Measurements from ENCODE around the gene DNAAF5. TPM values are rescaled to one million over a fixed set of nuclear protein-coding genes. Genes with fewer than 3 reads are reported as not detected.

The DNAAF5 gene
- total RNA-seq, 2 experiments from 2014 or later, result 26.8 to 29.5 TPM

DNA sequence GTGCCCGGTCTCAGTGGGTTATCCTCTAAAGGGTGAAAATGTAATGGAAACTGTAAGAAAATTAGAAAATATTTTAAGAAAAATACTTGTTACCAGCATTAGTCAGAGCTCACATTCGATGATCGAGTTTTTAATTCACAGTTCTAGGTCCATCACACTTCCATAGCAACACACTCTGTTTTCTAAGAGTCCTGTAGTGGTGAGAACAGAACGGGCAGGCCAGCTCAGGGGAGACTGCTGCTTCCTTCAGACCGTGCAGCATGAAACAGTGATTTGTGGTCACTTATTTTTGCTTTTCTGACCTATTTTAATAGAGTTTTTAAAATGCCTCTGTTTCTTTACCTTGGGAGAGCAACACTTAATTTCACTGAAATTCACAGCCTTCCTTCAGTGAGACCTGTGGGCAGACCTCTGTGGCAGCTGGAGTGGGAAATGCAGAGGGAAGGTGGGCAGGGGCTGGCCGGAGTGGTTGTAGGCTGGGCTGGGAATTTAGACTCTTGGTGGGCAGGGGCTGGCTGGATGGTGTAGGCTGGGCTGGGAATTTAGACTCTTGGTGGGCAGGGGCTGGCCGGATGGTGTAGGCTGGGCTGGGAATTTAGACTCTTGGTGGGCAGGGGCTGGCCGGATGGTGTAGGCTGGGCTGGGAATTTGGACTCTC lies 107.2 kb downstream of the DNAAF5 start:
- peaks cover 13% of the 10 kb centered on the region for H3K36me3 Mint-ChIP-seq

DNA sequence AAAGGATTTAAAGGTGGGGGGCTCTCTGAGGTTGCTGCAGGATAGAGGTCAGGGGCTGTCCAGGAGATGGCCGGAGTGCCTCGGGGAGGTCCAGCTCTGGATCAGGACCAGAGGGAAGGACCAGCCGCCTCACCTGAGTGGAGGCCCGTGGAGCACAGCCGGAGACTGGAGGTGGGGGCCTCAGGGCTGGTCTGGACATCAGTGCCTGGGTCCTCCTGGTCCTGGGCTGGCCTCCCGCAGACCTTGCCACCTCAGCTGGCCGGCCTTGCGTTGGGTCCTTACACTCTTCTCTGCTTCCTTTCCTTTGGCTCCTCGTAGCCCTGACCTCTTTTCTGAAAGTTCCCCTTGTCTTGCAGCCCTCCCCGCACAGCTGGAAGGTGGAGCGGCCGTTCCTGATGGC lies 107.8 kb downstream of the DNAAF5 start:
- CTCF ChIA-PET, result interaction anchor here (1.2 to 1.3 kb wide), 2 partner anchors 39 to 48 kb away, joined by 3 to 4 read pairs; no protein-coding TSS in a partner anchor
- intact Hi-C loops (cut with micrococcal nuclease), result loop anchor here (5.0 kb wide), 4 partner anchors 47 to 232 kb away; no protein-coding TSS in a partner anchor
- POLR2A ChIA-PET, result no interaction called here
- Mint-ChIP-seq H3K4me1 (ENCODE audit: low read depth) (peaks cover 48% of the 10 kb centered on the region), H3K27ac (no peak overlapping the region), H3K36me3 (peaks cover 18% of the 10 kb centered on the region), H3K27me3 (no peaks in the 10 kb centered on the region), H3K4me3 (no peak overlapping the region), H3K9me3 (no peaks in the 10 kb centered on the region)
- no peak for DNase-seq

More for the DNA sequence above, 107.2 kb downstream of the DNAAF5 start:
- POLR2A ChIA-PET, result interaction anchor here (2.5 kb wide), 1 partner anchor 40 kb away, joined by 9 read pairs; no protein-coding TSS in a partner anchor
- Mint-ChIP-seq H3K4me3 (no peak overlapping the region), H3K27me3 (no peaks in the 10 kb centered on the region), H3K9me3 (no peaks in the 10 kb centered on the region), H3K27ac (no peak overlapping the region), H3K4me1 (ENCODE audit: low read depth) (peaks cover 48% of the 10 kb centered on the region)
- intact Hi-C loops (cut with micrococcal nuclease), result loop anchor here (5.0 kb wide), 4 partner anchors 46 to 231 kb away; no protein-coding TSS in a partner anchor
- CTCF ChIA-PET, result interaction anchor here (1.2 to 1.3 kb wide), 2 partner anchors 40 to 42 kb away, joined by 4 read pairs; partner anchors contain the start of gene GET4
- DNase-seq, result no peak

DNA sequence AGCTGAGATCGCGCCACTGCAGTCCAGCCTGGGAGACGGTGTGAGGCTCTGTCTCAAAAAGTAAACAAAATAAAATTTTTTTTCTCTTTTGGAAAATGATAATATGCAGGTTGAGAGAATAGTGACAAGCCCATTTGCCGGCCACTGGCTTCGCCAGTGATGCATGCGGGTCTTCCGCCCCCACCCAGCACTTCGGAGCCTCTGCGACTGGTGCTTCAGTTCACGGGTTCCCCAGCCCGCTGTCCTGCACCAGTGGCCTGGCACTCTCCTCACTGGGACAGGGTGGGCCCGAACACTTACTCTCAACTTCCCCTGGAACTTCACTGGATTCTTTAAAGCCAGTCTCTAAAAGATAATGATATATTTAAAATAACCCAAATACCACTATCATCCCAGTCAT lies 108.5 kb downstream of the DNAAF5 start:
- Mint-ChIP-seq H3K9me3 (no peaks in the 10 kb centered on the region), H3K27me3 (no peaks in the 10 kb centered on the region), H3K27ac (no peak overlapping the region), H3K4me1 (ENCODE audit: low read depth) (peaks cover 46% of the 10 kb centered on the region), H3K36me3 (peaks cover 21% of the 10 kb centered on the region), H3K4me3 (no peak overlapping the region)
- ChIA-PET POLR2A (no interaction called here), CTCF (interaction anchor here (1.2 to 2.2 kb wide), 2 partner anchors 38 to 49 kb away, joined by 3 to 7 read pairs; no protein-coding TSS in a partner anchor)
- DNase-seq, result no peak
- intact Hi-C loops (cut with micrococcal nuclease), result no loop called here

DNA sequence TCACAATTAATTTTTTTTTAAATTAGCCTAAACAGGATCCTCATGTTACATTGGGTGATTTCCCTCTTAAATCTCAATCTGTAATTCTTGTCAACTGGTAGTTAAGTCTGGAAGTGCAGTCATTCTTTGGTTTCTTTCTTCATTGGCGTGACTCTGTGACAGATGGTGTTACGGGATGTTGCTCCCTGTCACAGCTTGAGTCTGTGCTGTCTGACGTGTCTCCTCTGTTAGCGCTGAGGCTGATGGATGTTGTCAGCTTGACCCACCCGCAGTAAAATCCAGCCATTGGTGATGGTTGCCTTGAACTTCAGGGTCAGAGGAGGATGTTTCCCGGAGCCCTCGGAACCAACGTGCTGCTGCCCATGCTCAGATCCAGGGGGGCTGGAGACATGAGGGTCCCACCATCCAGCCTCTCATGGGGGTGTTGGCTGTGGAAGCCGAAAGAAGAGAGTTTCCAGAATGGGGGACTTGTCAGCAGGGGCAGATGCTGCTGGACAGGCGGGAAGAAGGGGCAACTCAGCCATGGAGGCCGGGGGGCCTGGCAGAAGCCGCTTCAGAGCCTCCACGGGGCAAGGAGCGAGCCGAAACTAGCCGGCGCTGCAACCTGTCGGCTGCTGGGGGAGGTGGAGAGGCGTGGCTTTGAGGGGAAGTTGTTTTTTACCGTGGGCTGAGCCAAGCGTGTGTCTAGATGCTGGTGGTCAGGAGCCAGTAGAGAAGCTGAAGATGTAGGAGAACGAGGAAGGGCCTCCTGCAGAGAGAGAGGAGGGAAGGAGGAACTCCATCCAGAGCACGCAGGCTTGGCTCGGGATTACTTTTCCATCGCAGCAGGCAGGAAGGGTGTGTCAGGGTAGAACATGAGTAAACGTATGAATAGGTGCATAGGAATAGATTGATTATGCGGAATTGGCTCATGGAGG lies 109.2 kb downstream of the DNAAF5 start:
- H3K4me3 Mint-ChIP-seq, result peak overlapping the region; percentile 17

More for the DNA sequence above, 109.2 kb downstream of the DNAAF5 start:
- H3K36me3 Mint-ChIP-seq, result peaks cover 22% of the 10 kb centered on the region
- intact Hi-C loops (cut with micrococcal nuclease), result no loop called here
- H3K9me3 Mint-ChIP-seq, result no peaks in the 10 kb centered on the region
- peaks cover 39% of the 10 kb centered on the region for H3K4me1 Mint-ChIP-seq (ENCODE audit: low read depth)
- POLR2A ChIA-PET, result no interaction called here
- no peak for DNase-seq
- peak overlapping the region; percentile 19 for H3K27ac Mint-ChIP-seq
- no peaks in the 10 kb centered on the region for H3K27me3 Mint-ChIP-seq
- CTCF ChIA-PET, result interaction anchor here (1.2 to 2.2 kb wide), 2 partner anchors 37 to 50 kb away, joined by 3 to 7 read pairs; no protein-coding TSS in a partner anchor

Other genes with a start within 250 kb of the DNAAF5 start
- 1 to 10 TPM; 6.3 to 6.9 TPM for gene PDGFA, start 206.9 kb upstream of the DNAAF5 start, total RNA-seq
- 10 to 100 TPM; 28.0 to 28.2 TPM for gene PRKAR1B, start 582 bp downstream of the DNAAF5 start, total RNA-seq
- gene SUN1, start 105.8 kb downstream of the DNAAF5 start, total RNA-seq, result 10 to 100 TPM; 69.5 to 69.9 TPM
- gene GET4, start 149.9 kb downstream of the DNAAF5 start, total RNA-seq, result 10 to 100 TPM; 22.3 to 27.1 TPM
- gene ADAP1, start 228.0 kb downstream of the DNAAF5 start, total RNA-seq, result 10 to 100 TPM; 14.1 to 16.1 TPM
- 10 to 100 TPM; 14.1 to 15.6 TPM for gene COX19, start 248.8 kb downstream of the DNAAF5 start, total RNA-seq

Data from activated CD4-positive, alpha-beta memory T cell treated with anti-CD3 and anti-CD28 coated beads for 36 hours (primary cell).